Upper lobe of right lung (tissue), 1 donor: Measurements from ENCODE around the gene PCCA. TPM values are rescaled to one million over a fixed set of nuclear protein-coding genes. Genes with fewer than 3 reads are reported as not detected.
A peak's percentile ranks its signal among the peaks of the same experiment; 100 is the strongest.

Experiments
- ATAC-seq: fragments of 200-7000 bp; cut with Tn5 transposase; one replicate; pipeline ENCODE4 v1.9.1; 2020; ENCODE audit warnings: mild to moderate bottlenecking, moderate library complexity
- DNase-seq: peaks from one replicate; pipeline ENCODE4 v3.0.0-alpha.2; 2020
- H3K27ac ChIP-seq: fragments of 200-600 bp; one replicate; pipeline ENCODE4 v1.8.0; 2022
- H3K27me3 ChIP-seq: fragments of 200-600 bp; one replicate; pipeline ENCODE4 v1.8.0; 2022; ENCODE audit warnings: mild to moderate bottlenecking
- H3K36me3 ChIP-seq: fragments of 200-600 bp; one replicate; pipeline ENCODE4 v1.8.0; 2022
- H3K4me1 ChIP-seq: fragments of 200-600 bp; one replicate; pipeline ENCODE4 v1.8.0; 2022
- H3K4me3 ChIP-seq: fragments of 200-600 bp; one replicate; pipeline ENCODE4 v1.8.0; 2022; ENCODE audit warnings: mild to moderate bottlenecking
- H3K9me3 ChIP-seq: fragments of 200-600 bp; one replicate; pipeline ENCODE4 v1.8.0; 2022
- intact Hi-C: fragments of 100-400 bp; cut with DNase I; formaldehyde crosslinking; loops from one replicate; pipeline ENCODE4 v1.11.0; 2022
- total RNA-seq: library from RNA; stranded (reverse); fragmentation: NEBNext Ultra II Directional; extraction: Animal tissue kit (Norgen Biotek cat#: 25700); gene quantifications from one replicate; pipeline ENCODE4 v1.2.1, GENCODE V29; 2021
- TF ChIP-seq, protein P1 (sequence below): fragments of 200-600 bp; IDR thresholded peaks from one replicate; pipeline ENCODE4 v1.8.0; 2022; ENCODE audit warnings: antibody characterized with exemption
- donor health status: DM: no; HTN: yes; CAD: no; lungs with severe emphysema.

PCCA gene
- total RNA-seq, 1 donor from 2014 or later, result 34.7 TPM

DNA sequence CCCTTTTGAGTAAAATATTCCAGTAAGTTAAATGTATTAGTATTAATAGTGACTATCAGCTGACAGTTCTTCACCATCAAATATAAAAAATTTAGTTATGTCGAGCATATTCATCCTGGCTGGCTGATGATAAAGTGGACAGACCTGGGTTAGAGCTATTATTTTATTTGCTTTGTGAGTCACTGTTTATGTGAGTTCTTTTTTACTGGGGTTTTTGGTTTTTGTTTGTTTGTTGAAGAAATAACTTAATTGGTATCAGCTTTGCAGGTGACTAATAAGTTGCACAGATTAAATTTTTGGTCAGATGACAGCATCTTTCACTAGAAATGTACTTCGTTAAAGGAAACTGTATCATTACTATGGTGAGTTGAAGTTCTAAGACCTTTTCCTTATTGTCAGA, 275.0 kb downstream of the PCCA start:
- intact Hi-C loops, result no loop called here
- DNase-seq, result no peak
- no peak for ATAC-seq
- Histone ChIP-seq H3K27me3 (no peaks in the 10 kb centered on the region), H3K27ac (no peak overlapping the region), H3K9me3 (no peaks in the 10 kb centered on the region), H3K4me1 (no peaks in the 10 kb centered on the region), H3K36me3 (no peaks in the 10 kb centered on the region), H3K4me3 (no peak overlapping the region)
- TF ChIP-seq, protein P1, sequence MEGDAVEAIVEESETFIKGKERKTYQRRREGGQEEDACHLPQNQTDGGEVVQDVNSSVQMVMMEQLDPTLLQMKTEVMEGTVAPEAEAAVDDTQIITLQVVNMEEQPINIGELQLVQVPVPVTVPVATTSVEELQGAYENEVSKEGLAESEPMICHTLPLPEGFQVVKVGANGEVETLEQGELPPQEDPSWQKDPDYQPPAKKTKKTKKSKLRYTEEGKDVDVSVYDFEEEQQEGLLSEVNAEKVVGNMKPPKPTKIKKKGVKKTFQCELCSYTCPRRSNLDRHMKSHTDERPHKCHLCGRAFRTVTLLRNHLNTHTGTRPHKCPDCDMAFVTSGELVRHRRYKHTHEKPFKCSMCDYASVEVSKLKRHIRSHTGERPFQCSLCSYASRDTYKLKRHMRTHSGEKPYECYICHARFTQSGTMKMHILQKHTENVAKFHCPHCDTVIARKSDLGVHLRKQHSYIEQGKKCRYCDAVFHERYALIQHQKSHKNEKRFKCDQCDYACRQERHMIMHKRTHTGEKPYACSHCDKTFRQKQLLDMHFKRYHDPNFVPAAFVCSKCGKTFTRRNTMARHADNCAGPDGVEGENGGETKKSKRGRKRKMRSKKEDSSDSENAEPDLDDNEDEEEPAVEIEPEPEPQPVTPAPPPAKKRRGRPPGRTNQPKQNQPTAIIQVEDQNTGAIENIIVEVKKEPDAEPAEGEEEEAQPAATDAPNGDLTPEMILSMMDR, result no peak

DNA sequence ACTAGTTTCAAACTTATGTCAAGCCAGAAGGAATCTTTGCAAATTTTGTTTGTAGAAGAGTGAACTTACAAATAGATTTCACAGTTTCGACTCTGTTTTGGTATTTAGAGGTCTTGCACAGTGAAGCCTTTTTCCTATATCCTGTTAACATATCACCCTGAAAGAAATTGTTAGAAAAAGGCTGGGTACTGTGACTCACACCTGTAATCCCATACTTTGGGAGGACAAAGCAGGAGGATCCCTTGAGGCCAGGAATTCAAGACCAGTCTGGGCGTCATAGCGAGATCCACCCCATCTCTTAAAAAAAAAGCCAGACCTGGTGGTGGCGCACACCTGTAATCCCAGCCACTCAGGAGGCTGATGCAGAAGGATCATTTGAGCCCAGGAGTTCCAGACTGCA, 275.7 kb downstream of the PCCA start:
- TF ChIP-seq, protein P1, result no peak
- no peaks in the 10 kb centered on the region for H3K9me3 ChIP-seq
- H3K4me3 ChIP-seq, result no peak overlapping the region
- no peak for ATAC-seq
- H3K27ac ChIP-seq, result no peak overlapping the region
- H3K27me3 ChIP-seq, result no peaks in the 10 kb centered on the region
- peaks cover 5% of the 10 kb centered on the region for H3K36me3 ChIP-seq
- no peaks in the 10 kb centered on the region for H3K4me1 ChIP-seq
- DNase-seq, result no peak
- intact Hi-C loops, result no loop called here

DNA sequence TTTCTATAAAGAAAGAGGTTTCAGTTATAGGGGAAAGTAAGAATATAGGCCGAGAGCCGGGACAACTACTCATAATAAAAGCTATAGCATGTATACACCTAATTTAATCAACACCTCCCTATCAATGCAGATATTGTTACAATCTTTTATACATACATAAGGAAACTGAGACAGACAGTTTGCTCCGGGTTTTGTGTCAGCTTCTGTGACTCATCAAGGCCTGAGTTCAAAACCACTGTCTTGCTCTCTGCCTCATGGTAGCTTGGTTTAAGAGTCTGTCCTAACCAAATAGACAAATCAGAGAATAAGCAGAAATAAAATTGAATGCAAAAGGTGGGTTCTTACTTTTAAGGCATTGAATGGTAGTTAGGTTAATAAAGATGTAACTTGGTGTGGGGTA, 276.8 kb downstream of the PCCA start:
- Histone ChIP-seq H3K27me3 (no peaks in the 10 kb centered on the region), H3K4me3 (no peak overlapping the region), H3K9me3 (no peaks in the 10 kb centered on the region), H3K4me1 (no peaks in the 10 kb centered on the region), H3K36me3 (peaks cover 5% of the 10 kb centered on the region), H3K27ac (no peak overlapping the region)
- TF ChIP-seq, protein P1, result no peak
- DNase-seq, result no peak
- intact Hi-C loops, result no loop called here
- ATAC-seq, result no peak

DNA sequence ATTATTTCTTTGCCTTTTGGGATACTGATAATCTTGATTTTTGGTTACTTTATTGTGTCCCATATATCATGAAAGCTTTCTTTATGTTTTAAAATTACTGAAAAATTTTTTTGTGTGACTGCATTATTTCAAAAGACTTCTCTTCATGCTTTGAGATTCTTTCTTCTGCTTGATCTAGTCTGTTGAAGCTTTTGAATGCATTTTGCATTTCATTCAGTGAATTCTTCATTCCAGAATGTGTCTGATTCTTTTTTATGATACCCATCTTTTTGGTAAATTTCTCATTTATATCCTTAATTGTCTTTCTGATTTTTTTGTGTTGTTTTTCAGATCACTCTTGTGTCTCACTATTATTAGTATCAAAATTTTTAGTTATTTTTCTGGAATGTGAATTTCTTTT, 289.6 kb downstream of the PCCA start:
- no peak for DNase-seq
- Histone ChIP-seq H3K27ac (no peak overlapping the region), H3K4me1 (no peaks in the 10 kb centered on the region), H3K4me3 (no peak overlapping the region), H3K36me3 (no peaks in the 10 kb centered on the region), H3K9me3 (peaks cover 2% of the 10 kb centered on the region), H3K27me3 (no peaks in the 10 kb centered on the region)
- TF ChIP-seq, protein P1, result no peak
- ATAC-seq, result no peak
- intact Hi-C loops, result no loop called here

DNA sequence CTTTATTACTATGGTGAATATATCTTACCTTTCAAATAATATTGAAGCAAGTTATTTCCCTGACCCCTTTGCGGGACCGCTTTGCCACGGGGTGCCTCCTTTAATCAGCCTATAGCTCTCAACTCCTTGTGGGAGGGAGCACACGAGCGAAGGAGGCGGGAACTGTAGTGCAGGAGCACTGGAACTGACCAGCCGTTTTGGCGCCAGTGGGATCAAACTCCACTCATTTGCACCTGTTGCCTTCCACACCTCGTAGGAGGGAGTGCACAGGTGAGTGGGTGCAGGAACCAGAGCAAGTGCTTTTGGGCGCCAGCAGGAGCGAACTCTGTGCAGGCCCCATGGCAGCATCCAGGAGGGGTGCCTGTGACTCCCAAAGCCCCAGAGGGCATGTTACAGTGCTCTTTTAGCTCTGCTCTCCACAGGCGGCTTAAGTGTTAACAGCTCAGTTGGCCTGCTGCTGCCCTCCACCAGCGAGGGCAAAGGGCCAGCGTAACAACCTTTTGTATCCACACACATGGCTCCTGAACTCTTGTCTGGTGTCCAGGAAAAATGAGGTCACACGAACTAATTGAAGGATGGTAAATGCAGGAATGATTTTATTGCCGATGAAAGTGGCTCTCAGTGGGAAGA, 292.8 kb downstream of the PCCA start:
- no peaks in the 10 kb centered on the region for H3K27me3 ChIP-seq
- DNase-seq (no peak), ATAC-seq (no peak)
- TF ChIP-seq, protein P1, result no peak
- no peaks in the 10 kb centered on the region for H3K36me3 ChIP-seq
- H3K9me3 ChIP-seq, result no peaks in the 10 kb centered on the region
- no peak overlapping the region for H3K27ac ChIP-seq
- H3K4me1 ChIP-seq, result no peaks in the 10 kb centered on the region
- intact Hi-C loops, result no loop called here
- no peak overlapping the region for H3K4me3 ChIP-seq

DNA sequence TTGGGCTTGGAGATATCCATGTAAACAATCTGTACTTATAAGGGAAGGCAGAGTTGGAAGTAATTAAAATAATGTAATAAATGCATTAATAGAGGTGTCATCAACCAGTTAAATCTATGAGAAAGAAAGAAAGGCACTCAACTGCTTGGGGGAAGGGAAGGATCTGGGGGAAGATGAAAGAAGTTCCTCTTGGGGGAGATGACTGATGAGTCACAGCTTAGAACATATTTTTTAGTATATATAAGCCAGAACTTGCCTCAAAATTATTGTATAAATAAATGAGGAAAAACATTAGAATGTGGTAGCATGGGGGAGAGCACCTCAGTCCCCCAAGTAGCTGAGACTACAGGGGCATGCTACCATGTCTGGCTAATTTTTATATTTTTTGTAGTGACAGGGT, 293.9 kb downstream of the PCCA start:
- intact Hi-C loops, result no loop called here
- Histone ChIP-seq H3K27me3 (no peaks in the 10 kb centered on the region), H3K9me3 (no peaks in the 10 kb centered on the region), H3K4me3 (no peak overlapping the region), H3K4me1 (no peaks in the 10 kb centered on the region), H3K36me3 (no peaks in the 10 kb centered on the region), H3K27ac (no peak overlapping the region)
- ATAC-seq (peak; percentile 33), DNase-seq (no peak)
- TF ChIP-seq, protein P1, result no peak
